PFSK-1 (cell line): ENCODE measurements around the gene HECTD4.

Experiments
- POLR2AphosphoS5 ChIP-seq: IDR thresholded peaks from 2 replicates; pipeline ENCODE4 v1.6.1; 2012; ENCODE audit warnings: low read depth, mild to moderate bottlenecking, control low read depth, low read length, moderate library complexity
- SIN3A ChIP-seq: IDR thresholded peaks from 2 replicates; pipeline ENCODE4 v1.6.1; 2012; ENCODE audit warnings: mild to moderate bottlenecking, low read length, moderate library complexity, borderline replicate concordance; ENCODE audit not compliant: insufficient read depth
- TF ChIP-seq, protein P1 (sequence below), 2 experiments: IDR thresholded peaks; 2 replicates each; pipeline versions ENCODE4 v1.6.1 to v1.8.0; 2011 to 2012; ENCODE audit warnings: low read depth in 2 of 2, low read length in 2 of 2, control low read depth in 1 of 2, inconsistent platforms in 1 of 2, mild to moderate bottlenecking in 1 of 2, moderate library complexity in 1 of 2; ENCODE audit not compliant: insufficient read depth in 1 of 2

DNA sequence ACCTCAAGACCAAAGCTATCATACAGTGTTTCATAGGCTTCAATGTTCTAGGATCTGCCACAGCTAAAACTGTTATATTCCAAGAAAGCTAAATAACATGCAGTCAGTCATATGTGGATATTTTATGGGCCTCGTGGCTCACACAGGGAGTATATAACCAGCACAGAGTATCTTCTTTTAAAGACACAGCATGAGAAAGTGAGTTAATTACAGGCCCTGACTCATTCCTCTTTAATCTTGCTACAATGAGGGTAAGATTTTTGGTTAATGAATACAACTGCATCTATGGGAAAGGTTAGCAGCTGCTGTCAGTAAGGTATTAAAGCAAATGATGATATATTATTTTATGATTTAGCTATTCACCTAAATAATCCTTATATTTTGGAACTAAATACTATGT is 145.8 kb downstream of the HECTD4 start:
- TF ChIP-seq POLR2AphosphoS5 (no peak), SIN3A (no peak)
- TF ChIP-seq, protein P1, sequence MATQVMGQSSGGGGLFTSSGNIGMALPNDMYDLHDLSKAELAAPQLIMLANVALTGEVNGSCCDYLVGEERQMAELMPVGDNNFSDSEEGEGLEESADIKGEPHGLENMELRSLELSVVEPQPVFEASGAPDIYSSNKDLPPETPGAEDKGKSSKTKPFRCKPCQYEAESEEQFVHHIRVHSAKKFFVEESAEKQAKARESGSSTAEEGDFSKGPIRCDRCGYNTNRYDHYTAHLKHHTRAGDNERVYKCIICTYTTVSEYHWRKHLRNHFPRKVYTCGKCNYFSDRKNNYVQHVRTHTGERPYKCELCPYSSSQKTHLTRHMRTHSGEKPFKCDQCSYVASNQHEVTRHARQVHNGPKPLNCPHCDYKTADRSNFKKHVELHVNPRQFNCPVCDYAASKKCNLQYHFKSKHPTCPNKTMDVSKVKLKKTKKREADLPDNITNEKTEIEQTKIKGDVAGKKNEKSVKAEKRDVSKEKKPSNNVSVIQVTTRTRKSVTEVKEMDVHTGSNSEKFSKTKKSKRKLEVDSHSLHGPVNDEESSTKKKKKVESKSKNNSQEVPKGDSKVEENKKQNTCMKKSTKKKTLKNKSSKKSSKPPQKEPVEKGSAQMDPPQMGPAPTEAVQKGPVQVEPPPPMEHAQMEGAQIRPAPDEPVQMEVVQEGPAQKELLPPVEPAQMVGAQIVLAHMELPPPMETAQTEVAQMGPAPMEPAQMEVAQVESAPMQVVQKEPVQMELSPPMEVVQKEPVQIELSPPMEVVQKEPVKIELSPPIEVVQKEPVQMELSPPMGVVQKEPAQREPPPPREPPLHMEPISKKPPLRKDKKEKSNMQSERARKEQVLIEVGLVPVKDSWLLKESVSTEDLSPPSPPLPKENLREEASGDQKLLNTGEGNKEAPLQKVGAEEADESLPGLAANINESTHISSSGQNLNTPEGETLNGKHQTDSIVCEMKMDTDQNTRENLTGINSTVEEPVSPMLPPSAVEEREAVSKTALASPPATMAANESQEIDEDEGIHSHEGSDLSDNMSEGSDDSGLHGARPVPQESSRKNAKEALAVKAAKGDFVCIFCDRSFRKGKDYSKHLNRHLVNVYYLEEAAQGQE (IDR thresholded peaks at IDR 0.05; ENCODE audit: insufficient read depth in 1 of 2, low read depth in 2 of 2, low read length in 2 of 2), result no peak
